HPDE6-E6E7 (cell line): ENCODE data around the gene RIPOR2.
A peak's percentile ranks its signal among the peaks of the same experiment; 100 is the strongest.

Experiments used
- DNase-seq: peaks from one replicate; pipeline ENCODE4 v3.0.0; 2011; ENCODE audit warnings: missing footprints; ENCODE audit errors: extremely low spot score

Gene RIPOR2

GRCh38 chr6:24847402-24847801 is 88.4 kb downstream of the RIPOR2 start:
- DNase-seq = peak; percentile 25

- DNase-seq = no peak
Observed at GRCh38 chr6:24845578-24845977, 90.2 kb downstream of the RIPOR2 start.

- no peak for DNase-seq
Observed at GRCh38 chr6:24844903-24845302, 90.9 kb downstream of the RIPOR2 start.

- no peak for DNase-seq
Observed at GRCh38 chr6:24844061-24844460, 91.7 kb downstream of the RIPOR2 start.

- DNase-seq = no peak
Observed at GRCh38 chr6:24840187-24840586, 95.6 kb downstream of the RIPOR2 start.

- DNase-seq = no peak
Observed at GRCh38 chr6:24838994-24839393, 96.8 kb downstream of the RIPOR2 start.

- no peak for DNase-seq
Observed at GRCh38 chr6:24838081-24838480, 97.7 kb downstream of the RIPOR2 start.

- no peak for DNase-seq
Observed at GRCh38 chr6:24836109-24836508, 99.7 kb downstream of the RIPOR2 start.

GRCh38 chr6:24833711-24834386 is 101.9 kb downstream of the RIPOR2 start:
- no peak for DNase-seq

GRCh38 chr6:24832794-24833193 is 103.0 kb downstream of the RIPOR2 start:
- DNase-seq = no peak

GRCh38 chr6:24831771-24832716 is 103.7 kb downstream of the RIPOR2 start:
- DNase-seq = no peak

GRCh38 chr6:24829657-24830056 is 106.1 kb downstream of the RIPOR2 start:
- DNase-seq = no peak

- DNase-seq = no peak
Observed at GRCh38 chr6:24827970-24828369, 107.8 kb downstream of the RIPOR2 start.

- peak; percentile 45 for DNase-seq
Observed at GRCh38 chr6:24827162-24827561, 108.6 kb downstream of the RIPOR2 start.

GRCh38 chr6:24825130-24825630 is 110.6 kb downstream of the RIPOR2 start:
- DNase-seq = peak; percentile 12

GRCh38 chr6:24824142-24824938 is 111.4 kb downstream of the RIPOR2 start:
- no peak for DNase-seq

GRCh38 chr6:24823185-24823584 is 112.6 kb downstream of the RIPOR2 start:
- no peak for DNase-seq

- DNase-seq = peak; percentile 19
Observed at GRCh38 chr6:24822696-24823095, 113.1 kb downstream of the RIPOR2 start.

GRCh38 chr6:24821860-24822444 is 113.8 kb downstream of the RIPOR2 start:
- no peak for DNase-seq

GRCh38 chr6:24818346-24818745 is 117.4 kb downstream of the RIPOR2 start:
- no peak for DNase-seq

GRCh38 chr6:24809728-24810127 is 126.0 kb downstream of the RIPOR2 start:
- DNase-seq = no peak

- DNase-seq = no peak
Observed at GRCh38 chr6:24807584-24807983, 128.2 kb downstream of the RIPOR2 start.
